HepG2 (cell line): ENCODE results near the gene SEC63. TPM values are rescaled to one million over a fixed set of nuclear protein-coding genes. Genes with fewer than 3 reads are reported as not detected.

ENCODE experiments used
- FOXO1 ChIP-seq: sonication (generic); formaldehyde crosslinking; IDR thresholded peaks from 2 replicates; pipeline ENCODE4 v1.4.0; 2020; ENCODE audit warnings: missing genetic modification reagents
- HOMEZ ChIP-seq: IDR thresholded peaks from 2 replicates; pipeline ENCODE4 v1.6.1; 2016; ENCODE audit warnings: low read depth
- IRF2 ChIP-seq: IDR thresholded peaks from 2 replicates; pipeline ENCODE4 v1.6.1; 2018; ENCODE audit warnings: missing genetic modification reagents, missing compliant biosample characterization
- MIER3 ChIP-seq: IDR thresholded peaks from 2 replicates; pipeline ENCODE4 v1.6.1; 2016; ENCODE audit warnings: missing compliant biosample characterization, borderline replicate concordance
- NFIB ChIP-seq: sonication (generic); formaldehyde crosslinking; IDR thresholded peaks from 2 replicates; pipeline ENCODE4 v1.9.0; 2021; ENCODE audit warnings: missing genetic modification reagents, mild to moderate bottlenecking, borderline replicate concordance
- NFKB2 ChIP-seq: sonication (generic); formaldehyde crosslinking; IDR thresholded peaks from 2 replicates; pipeline ENCODE4 v1.4.0; 2020; ENCODE audit warnings: missing genetic modification reagents, borderline replicate concordance
- STAG1 ChIP-seq: sonication (generic); formaldehyde crosslinking; IDR thresholded peaks from 2 replicates; pipeline ENCODE4 v1.4.0; 2020; ENCODE audit warnings: missing genetic modification reagents
- ZNF567 ChIP-seq: sonication (generic); formaldehyde crosslinking; IDR thresholded peaks from 2 replicates; pipeline ENCODE4 v1.8.1; 2023; ENCODE audit warnings: mild to moderate bottlenecking, missing genetic modification reagents, borderline replicate concordance
- ZNF749 ChIP-seq: sonication (generic); formaldehyde crosslinking; IDR thresholded peaks from 2 replicates; pipeline ENCODE4 v1.8.0; 2022; ENCODE audit warnings: mild to moderate bottlenecking, missing genetic modification reagents, moderate library complexity, borderline replicate concordance
- polyA plus RNA-seq, 8 experiments: library from polyadenylated mRNA; depleted of rRNA in 3 of 8; stranded (reverse) in 7 of 8; unstranded in 1 of 8; fragments of >200 nt; fragmentation: Illumina TruSeq in 4 of 8; extraction: Trizol in 4 of 8; gene quantifications; 2 replicates each; pipeline versions ENCODE4 v1.2.1 to v1.2.3, GENCODE V29; 2011 to 2016; ENCODE audit warnings: low read depth in 4 of 8, missing spikeins in 1 of 8, mixed read lengths in 1 of 8; ENCODE audit not compliant: insufficient read depth in 1 of 8
- total RNA-seq, 5 experiments: library from RNA; depleted of rRNA; stranded (reverse); fragments of >200 nt; fragmentation: Illumina TruSeq; extraction: Trizol; gene quantifications; 2 replicates each; pipeline ENCODE4 v1.2.3, GENCODE V29; 2016; ENCODE audit warnings: low read depth in 1 of 5
- TF ChIP-seq, protein P1 (sequence below): sonication (generic); formaldehyde crosslinking; IDR thresholded peaks from 2 replicates; pipeline ENCODE4 v1.4.0; 2020; ENCODE audit warnings: missing genetic modification reagents, borderline replicate concordance
- TF ChIP-seq, protein P2 (sequence below): sonication (generic); formaldehyde crosslinking; IDR thresholded peaks from 2 replicates; pipeline ENCODE4 v1.5.1; 2020; ENCODE audit warnings: mild to moderate bottlenecking, missing genetic modification reagents, borderline replicate concordance

The SEC63 gene
- total and polyA plus RNA-seq, 2 of the 13 experiments (the other 11 are each of a cell fraction or from before 2014, with no cell fraction given): 20.2 to 45.9 TPM

DNA sequence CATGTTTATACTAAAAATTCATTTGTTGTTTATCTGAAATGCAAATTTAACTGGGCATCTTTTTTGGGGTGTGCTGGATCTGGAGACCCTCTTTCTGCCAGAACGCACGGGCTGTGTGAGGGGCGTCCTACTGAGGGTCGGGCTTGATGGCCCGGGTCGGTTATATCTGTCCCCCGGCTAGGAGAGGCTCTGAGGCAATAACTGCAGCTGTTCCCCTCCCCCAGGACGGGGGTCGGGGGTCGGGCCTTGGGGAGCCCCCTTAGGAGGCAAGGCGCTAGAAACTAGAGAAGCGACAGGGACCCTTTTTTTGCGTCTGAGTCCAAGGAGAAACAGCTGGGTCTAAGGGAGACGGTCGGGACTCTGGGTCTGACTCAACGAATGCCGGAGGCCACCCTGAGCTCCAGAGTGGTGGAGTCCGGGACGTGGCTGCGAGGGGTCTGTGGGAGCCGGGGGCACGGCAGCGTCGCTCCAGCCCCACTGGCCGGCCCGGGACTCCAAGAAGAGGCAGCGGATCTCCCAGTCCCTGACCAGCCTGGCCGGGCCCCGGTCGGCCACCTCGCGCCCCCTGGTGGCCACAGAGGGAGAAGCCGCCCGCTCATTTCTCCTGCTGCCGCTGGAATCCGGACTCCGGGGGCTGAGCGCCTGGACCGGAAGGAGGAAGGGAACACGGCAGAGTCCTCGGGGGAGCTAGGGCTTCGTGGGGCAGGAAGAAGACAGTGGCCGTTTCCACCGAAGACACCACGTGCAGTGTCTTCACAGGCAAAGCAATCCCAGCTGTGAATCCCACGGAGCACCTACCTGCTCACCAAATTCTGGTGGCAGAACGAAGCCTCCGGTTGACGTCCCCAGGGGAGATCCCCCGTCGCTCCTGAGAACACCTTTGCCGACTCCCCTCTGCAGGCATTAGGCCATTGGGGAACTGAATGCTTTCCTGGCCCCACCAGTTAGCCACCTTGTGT lies 109.9 kb downstream of the SEC63 start (continued):
- TF ChIP-seq, protein P1, sequence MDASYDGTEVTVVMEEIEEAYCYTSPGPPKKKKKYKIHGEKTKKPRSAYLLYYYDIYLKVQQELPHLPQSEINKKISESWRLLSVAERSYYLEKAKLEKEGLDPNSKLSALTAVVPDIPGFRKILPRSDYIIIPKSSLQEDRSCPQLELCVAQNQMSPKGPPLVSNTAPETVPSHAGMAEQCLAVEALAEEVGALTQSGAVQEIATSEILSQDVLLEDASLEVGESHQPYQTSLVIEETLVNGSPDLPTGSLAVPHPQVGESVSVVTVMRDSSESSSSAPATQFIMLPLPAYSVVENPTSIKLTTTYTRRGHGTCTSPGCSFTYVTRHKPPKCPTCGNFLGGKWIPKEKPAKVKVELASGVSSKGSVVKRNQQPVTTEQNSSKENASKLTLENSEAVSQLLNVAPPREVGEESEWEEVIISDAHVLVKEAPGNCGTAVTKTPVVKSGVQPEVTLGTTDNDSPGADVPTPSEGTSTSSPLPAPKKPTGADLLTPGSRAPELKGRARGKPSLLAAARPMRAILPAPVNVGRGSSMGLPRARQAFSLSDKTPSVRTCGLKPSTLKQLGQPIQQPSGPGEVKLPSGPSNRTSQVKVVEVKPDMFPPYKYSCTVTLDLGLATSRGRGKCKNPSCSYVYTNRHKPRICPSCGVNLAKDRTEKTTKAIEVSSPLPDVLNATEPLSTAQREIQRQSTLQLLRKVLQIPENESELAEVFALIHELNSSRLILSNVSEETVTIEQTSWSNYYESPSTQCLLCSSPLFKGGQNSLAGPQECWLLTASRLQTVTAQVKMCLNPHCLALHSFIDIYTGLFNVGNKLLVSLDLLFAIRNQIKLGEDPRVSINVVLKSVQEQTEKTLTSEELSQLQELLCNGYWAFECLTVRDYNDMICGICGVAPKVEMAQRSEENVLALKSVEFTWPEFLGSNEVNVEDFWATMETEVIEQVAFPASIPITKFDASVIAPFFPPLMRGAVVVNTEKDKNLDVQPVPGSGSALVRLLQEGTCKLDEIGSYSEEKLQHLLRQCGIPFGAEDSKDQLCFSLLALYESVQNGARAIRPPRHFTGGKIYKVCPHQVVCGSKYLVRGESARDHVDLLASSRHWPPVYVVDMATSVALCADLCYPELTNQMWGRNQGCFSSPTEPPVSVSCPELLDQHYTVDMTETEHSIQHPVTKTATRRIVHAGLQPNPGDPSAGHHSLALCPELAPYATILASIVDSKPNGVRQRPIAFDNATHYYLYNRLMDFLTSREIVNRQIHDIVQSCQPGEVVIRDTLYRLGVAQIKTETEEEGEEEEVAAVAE (CRISPR knock-in tag): 0 out of 2 replicates have a peak, but pooled peaks have one; percentile 49
- TF ChIP-seq IRF2 (CRISPR knock-in tag): peak; percentile 52; the same call in 1 of the 2 replicates
- TF ChIP-seq ZNF567 (CRISPR knock-in tag): no peak
- TF ChIP-seq HOMEZ (CRISPR knock-in tag): 0 out of 2 replicates have a peak, but pooled peaks have one; percentile 53
- TF ChIP-seq NFIB (CRISPR knock-in tag): no peak
- 0 out of 2 replicates have a peak, but pooled peaks have one; percentile 49 for TF ChIP-seq MIER3
- TF ChIP-seq, protein P2, sequence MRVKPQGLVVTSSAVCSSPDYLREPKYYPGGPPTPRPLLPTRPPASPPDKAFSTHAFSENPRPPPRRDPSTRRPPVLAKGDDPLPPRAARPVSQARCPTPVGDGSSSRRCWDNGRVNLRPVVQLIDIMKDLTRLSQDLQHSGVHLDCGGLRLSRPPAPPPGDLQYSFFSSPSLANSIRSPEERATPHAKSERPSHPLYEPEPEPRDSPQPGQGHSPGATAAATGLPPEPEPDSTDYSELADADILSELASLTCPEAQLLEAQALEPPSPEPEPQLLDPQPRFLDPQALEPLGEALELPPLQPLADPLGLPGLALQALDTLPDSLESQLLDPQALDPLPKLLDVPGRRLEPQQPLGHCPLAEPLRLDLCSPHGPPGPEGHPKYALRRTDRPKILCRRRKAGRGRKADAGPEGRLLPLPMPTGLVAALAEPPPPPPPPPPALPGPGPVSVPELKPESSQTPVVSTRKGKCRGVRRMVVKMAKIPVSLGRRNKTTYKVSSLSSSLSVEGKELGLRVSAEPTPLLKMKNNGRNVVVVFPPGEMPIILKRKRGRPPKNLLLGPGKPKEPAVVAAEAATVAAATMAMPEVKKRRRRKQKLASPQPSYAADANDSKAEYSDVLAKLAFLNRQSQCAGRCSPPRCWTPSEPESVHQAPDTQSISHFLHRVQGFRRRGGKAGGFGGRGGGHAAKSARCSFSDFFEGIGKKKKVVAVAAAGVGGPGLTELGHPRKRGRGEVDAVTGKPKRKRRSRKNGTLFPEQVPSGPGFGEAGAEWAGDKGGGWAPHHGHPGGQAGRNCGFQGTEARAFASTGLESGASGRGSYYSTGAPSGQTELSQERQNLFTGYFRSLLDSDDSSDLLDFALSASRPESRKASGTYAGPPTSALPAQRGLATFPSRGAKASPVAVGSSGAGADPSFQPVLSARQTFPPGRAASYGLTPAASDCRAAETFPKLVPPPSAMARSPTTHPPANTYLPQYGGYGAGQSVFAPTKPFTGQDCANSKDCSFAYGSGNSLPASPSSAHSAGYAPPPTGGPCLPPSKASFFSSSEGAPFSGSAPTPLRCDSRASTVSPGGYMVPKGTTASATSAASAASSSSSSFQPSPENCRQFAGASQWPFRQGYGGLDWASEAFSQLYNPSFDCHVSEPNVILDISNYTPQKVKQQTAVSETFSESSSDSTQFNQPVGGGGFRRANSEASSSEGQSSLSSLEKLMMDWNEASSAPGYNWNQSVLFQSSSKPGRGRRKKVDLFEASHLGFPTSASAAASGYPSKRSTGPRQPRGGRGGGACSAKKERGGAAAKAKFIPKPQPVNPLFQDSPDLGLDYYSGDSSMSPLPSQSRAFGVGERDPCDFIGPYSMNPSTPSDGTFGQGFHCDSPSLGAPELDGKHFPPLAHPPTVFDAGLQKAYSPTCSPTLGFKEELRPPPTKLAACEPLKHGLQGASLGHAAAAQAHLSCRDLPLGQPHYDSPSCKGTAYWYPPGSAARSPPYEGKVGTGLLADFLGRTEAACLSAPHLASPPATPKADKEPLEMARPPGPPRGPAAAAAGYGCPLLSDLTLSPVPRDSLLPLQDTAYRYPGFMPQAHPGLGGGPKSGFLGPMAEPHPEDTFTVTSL (CRISPR knock-in tag): peak; percentile 22; the same call in 1 of the 2 replicates
- peak; percentile 31; the same call in 1 of the 2 replicates for TF ChIP-seq FOXO1 (CRISPR knock-in tag)
- peak; percentile 59; the same call in 1 of the 2 replicates for TF ChIP-seq ZNF749 (CRISPR knock-in tag)
- TF ChIP-seq STAG1: peak; percentile 88
- TF ChIP-seq NFKB2 (CRISPR knock-in tag): peak; percentile 83
